ENCODE measurements around the gene IFT25.
"Not testable (repeated sequence)": the region's sequence is repeated elsewhere in the genome, so short reads cannot be mapped to it uniquely, and the experiment has no call there.

Gene IFT25
- 6.4 to 21.0 (median 12.9) reads per million in 17 experiments for total RNA-seq

DNA sequence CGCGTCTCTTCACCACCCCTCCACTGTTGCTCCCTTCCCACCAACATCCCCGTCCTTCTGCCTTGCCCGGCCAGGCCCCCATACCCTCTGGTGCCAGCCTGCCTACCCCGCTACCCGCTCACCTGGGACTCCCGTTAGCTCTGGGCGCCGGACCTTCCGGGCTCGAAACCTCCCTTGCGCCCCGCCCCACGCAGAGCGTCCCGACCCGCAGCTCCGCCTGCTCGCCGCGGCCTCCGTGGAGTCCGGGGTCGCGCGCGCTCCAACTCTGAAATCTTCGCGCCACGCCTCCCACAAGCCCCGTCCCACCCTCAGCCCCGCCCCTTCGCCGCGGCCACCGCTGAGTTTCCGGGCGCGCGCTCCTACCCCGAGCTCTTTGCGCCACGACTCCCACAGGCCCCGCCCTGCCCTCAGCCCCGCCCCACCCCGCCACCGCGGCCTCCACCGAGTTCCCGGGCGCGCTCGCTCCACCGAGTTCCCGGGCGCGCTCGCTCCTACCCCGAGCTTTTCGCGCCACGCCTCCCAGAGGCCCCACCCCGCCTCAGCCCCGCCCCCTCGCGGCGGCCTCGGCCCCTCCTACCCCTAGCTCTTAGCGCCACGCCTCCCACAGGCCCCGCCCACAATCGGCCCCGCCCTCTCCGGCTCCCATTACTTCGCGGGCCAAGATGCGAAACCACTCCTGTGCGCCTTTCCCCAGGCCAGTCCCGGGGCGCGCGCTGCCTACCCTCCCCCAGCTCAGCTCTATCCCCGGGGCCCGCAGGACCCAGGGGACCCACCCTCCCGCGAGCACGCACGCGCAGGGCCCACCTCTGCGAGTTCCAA, at the start of gene IFT25:
IFT25 (minus strand) TSS at position 267 of the 819 bp plus-strand sequence. CDS start 5,617 bp downstream, outside the sequence.
- peak; percentile 98 to 99 (median 99) for DNase-seq

GRCh38 chr1:53994516-53994915, 49.0 kb upstream of the IFT25 start:
- not testable (repeated sequence) for DNase-seq

- DNase-seq = no peak
Measured at GRCh38 chr1:53992085-53992874, 46.8 kb upstream of the IFT25 start.

- no peak for DNase-seq
Measured at GRCh38 chr1:53987880-53988279, 42.4 kb upstream of the IFT25 start.

- DNase-seq = no peak
Measured at GRCh38 chr1:53986458-53986857, 41.0 kb upstream of the IFT25 start.

GRCh38 chr1:53984726-53985125, 39.2 kb upstream of the IFT25 start:
- DNase-seq = no peak

GRCh38 chr1:53982763-53983104, 37.2 kb upstream of the IFT25 start:
- DNase-seq = no peak

DNA sequence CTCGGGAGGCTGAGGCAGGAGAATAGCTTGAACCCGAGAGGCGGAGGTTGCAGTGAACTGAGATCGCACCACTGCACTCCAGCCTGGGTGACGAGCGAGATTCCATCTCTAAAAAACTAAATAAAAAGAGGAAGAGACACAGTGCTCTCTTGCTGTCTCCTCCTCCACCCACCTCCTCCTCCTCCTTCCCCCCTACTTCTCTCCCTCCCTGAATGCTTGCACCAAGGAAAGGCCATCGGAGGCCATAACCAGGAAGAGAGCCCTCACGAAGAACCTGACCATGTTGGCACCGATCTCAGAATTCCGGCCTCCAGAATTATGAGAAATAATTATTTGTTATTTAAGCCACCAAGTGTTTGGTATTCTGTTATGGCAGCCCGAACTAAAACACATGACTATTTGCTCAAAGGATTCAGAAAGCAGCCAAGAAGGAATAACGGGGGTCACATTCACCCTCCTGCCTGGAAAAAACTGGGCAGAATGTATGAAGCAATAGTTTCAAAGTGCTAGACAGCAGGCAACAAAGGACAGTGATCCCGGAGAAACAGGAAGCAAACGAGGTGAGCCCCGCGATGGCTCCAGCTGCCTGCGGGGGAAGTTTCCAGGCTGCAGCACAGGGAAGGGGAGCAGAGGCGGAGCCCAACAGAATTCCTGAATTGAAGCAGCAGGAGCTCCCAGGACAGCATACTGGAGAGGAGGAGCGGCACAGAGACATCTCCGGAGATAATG, 36.7 kb upstream of the IFT25 start:
- peak; percentile 46 to 71 (median 64) for DNase-seq

DNA sequence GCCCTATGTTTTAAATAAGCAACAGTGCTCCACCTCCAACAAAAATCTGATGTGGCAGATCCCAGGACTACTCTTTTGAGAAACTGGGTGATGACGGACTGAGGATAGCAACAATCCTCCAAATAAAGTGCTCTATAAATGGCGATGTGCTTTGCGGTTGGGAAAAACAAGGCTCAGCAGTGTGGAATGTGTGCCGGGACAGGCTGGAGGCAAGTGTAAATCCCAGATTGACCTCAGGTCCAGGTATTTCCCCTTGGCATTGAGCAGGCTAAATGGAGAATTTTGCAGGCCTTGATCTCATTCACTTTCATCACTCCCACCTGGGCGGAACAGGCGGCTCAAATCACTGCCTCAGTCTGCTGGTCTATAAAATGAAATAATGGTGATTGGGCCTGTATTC, 35.7 kb upstream of the IFT25 start:
- DNase-seq = no peak

DNA sequence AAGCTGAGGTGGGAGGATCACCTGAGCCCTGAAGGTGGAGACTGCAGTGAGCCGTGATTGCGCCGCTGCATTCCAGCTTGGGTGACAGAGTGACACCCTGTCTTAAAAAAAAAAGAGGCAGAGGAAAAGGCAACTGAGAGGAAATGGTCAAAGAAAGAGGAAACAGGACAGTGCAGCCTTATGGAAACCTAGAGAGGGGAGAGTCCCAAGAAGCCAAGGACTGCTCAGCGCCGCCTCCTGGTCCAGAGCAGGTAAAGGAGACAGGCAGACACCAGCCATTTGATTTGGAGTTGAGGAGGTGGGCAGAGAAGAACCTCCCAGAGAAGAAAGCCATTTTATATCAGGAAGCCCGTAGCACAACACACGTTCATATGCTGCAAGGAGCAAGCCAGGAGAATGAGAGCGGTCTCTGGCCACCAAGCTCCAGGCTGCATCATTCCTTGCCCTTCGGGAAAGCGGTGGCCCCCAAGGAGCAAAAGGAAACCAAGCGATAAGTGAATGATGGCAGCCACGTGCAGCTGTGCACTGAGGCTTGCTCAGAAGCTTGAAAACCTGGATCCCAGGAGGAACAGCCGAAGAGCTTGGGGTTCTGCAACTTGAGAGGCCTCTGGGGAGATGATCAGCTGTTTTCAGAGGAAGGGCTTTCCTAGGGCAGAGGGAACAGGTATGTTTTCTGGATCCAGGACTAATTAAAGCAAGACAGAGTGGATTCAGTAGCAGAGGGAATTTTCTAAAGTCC, 34.4 kb upstream of the IFT25 start:
- peak; percentile 15 to 60 (median 38) for DNase-seq

- no peak for DNase-seq
Measured at GRCh38 chr1:53975861-53976260, 30.4 kb upstream of the IFT25 start.

DNA sequence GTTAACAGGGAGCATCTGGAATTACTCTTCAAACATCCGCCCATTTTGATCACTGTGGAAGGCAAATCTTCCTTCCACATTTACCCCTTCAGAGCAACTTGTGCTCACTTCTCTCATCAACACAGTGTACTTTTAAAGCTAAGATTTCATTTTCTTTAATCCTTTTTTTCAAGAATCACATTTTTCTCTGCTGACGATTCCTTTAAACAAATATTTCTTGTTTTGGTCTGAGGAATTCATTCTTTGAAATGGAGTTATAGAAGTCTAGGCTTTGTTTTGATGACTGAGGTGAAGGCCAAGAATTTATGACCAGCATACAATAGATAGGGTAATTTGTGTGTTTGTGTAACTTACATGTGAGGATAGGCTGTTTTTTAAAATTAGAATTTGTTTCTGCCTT, 26.2 kb upstream of the IFT25 start:
- DNase-seq = no peak

DNA sequence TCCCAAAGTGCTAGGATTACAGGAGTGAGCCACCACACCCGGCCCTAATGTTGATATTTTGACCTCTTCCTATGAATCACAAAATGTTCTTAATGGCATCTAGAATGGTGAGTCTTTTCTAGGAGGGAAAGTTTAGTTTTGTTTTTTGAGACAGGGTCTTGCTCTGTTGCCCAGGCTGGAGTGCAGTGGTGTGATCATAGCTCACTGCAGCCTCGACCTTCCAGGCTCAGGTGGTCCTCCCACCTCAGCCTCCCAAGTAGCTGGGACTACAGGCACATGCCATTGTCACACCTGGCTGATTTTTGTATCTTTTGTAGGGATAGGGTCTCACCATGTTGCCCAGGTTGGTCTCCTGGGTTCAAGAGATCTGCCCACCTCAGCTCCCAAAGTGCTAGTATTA, 23.8 kb upstream of the IFT25 start:
- not testable (repeated sequence) for DNase-seq

GRCh38 chr1:53968125-53968513, 22.6 kb upstream of the IFT25 start:
- DNase-seq = no peak

DNA sequence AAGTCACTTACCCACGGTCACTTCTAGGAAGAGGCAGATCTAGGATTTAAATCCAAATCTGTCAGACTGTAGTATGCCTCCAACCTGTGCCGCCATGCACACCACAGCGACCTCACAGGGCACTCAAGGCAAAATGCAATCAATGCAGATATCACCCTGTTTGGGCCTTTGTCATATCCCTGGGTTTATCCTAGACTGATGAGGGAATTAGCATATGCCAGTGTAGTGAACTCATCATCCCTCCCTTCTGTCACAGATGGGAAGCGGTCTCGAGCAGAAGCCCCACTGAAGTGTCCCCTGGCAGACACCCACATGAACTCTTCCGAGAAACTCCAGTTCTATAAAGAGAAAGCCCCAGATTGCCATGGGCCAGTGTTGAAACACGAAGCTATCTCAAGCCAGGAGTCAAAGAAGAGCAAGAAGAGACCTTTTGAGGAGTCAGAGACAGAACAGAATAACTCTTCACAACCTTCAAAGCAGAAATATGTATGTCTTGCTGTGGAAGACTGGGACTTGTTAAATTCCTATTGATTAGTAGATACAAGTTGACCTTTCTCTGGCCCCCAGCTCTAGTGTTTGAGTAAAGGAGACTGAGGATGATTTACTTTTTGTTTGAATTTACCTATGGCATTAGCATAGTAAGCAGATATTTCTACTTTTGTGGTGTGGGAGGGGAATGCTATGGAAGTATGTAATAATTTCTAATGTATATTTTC, 22.1 kb upstream of the IFT25 start:
- DNase-seq = no peak

DNA sequence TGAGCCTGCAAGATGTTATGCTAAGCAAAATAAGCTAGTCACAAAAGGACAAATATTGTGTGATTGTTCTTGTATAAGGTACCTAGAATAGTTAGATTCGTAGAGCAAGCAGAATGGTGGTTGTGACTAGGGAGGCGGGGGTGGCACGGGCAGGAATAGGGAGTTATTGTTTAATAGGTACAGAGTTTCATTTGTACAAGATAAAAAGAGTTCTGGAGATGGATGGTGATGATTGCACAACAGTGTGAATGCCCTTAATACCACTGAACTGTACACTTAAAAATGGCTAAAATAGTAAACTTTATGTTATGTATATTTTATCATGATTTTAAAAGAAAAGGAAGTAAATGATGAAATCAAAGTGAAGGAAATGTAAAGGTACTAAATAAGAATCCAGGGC, 21.3 kb upstream of the IFT25 start:
- DNase-seq = no peak

GRCh38 chr1:53964109-53964508, 18.6 kb upstream of the IFT25 start:
- DNase-seq = no peak

GRCh38 chr1:53963460-53963859, 18.0 kb upstream of the IFT25 start:
- DNase-seq = no peak

GRCh38 chr1:53962395-53962794, 16.9 kb upstream of the IFT25 start:
- no peak for DNase-seq

GRCh38 chr1:53959664-53960250, 14.3 kb upstream of the IFT25 start:
- DNase-seq = peak; percentile 12 to 63 (median 54)

- no peak for DNase-seq
Measured at GRCh38 chr1:53957194-53957818, 11.8 kb upstream of the IFT25 start.
